Transverse colon (tissue), 4 donors: ENCODE measurements around the gene RCAN1.

Experiments used
- EP300 ChIP-seq: sonication (generic); formaldehyde crosslinking; IDR thresholded peaks from one replicate; pipeline ENCODE4 v1.6.1; 2017; ENCODE audit warnings: antibody characterized with exemption, low read depth
- POLR2A ChIP-seq: fragments of 450-650 bp; IDR thresholded peaks from one replicate; pipeline ENCODE4 v1.6.1; 2016; ENCODE audit warnings: antibody characterized with exemption, mild to moderate bottlenecking, moderate library complexity
- POLR2AphosphoS5 ChIP-seq, 3 donors: sonication (generic); formaldehyde crosslinking; IDR thresholded peaks; one replicate each; pipeline ENCODE4 v1.6.1; 2016; ENCODE audit warnings: antibody characterized with exemption in 3 of 3
- TF ChIP-seq, protein P1 (sequence below), 5 experiments: fragments of 200-600 bp in 3 of 5; fragments of 450-650 bp in 2 of 5; sonication (generic) in 3 of 5; IDR thresholded peaks; 1 replicate in 2 of 5; 2 replicates in 3 of 5; pipeline ENCODE4 v1.5.1; 2016 to 2017; ENCODE audit warnings: antibody characterized with exemption in 5 of 5, inconsistent platforms in 3 of 5, mild to moderate bottlenecking in 2 of 5, moderate library complexity in 1 of 5

DNA sequence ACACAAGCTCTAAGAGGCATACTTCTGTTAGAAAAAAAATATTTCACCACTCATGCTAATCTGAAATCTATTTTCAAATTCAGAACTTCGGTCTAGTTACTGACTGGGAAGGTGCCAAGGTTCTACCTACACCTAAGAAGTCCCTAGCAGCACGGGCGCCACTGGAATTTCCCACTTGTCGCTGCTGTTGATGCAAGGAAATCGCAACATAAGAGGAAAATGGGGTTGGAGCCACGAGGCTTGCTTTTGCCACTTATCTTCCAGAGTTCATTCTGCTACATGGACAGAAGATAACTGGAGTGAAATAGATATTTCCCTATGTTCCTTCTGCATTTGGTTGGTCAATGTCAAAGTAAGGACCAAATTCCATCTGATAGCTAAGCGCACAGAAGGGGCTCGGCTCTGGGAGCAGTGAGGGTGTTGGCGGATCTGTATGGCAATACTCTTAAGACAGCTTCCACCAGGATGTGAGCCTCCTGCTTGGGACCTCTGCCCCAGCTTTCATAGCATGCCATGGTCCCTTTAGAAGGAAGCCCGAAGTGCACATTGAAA is 47.2 kb downstream of the RCAN1 start:
- TF ChIP-seq, protein P1, sequence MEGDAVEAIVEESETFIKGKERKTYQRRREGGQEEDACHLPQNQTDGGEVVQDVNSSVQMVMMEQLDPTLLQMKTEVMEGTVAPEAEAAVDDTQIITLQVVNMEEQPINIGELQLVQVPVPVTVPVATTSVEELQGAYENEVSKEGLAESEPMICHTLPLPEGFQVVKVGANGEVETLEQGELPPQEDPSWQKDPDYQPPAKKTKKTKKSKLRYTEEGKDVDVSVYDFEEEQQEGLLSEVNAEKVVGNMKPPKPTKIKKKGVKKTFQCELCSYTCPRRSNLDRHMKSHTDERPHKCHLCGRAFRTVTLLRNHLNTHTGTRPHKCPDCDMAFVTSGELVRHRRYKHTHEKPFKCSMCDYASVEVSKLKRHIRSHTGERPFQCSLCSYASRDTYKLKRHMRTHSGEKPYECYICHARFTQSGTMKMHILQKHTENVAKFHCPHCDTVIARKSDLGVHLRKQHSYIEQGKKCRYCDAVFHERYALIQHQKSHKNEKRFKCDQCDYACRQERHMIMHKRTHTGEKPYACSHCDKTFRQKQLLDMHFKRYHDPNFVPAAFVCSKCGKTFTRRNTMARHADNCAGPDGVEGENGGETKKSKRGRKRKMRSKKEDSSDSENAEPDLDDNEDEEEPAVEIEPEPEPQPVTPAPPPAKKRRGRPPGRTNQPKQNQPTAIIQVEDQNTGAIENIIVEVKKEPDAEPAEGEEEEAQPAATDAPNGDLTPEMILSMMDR (IDR thresholded peaks at IDR 0.05): no peak
- TF ChIP-seq POLR2A (no peak), EP300 (no peak), POLR2AphosphoS5 (IDR thresholded peaks at IDR 0.05) (no peak)
